Neuron (in vitro differentiated cells): ENCODE results near the gene MYO7B.

Experiments
- H2AFZ ChIP-seq: one replicate; pipeline ENCODE4 v1.6.1; 2013; ENCODE audit warnings: low read depth, mild to moderate bottlenecking, inconsistent platforms, low read length, moderate library complexity
- H3K27me3 ChIP-seq: one replicate; pipeline ENCODE4 v1.6.1; 2013; ENCODE audit warnings: low read length; ENCODE audit not compliant: insufficient read depth
- H3K36me3 ChIP-seq: one replicate; pipeline ENCODE4 v1.6.1; 2013; ENCODE audit warnings: low read length; ENCODE audit not compliant: insufficient read depth
- H3K4me1 ChIP-seq: one replicate; pipeline ENCODE4 v1.6.1; 2013; ENCODE audit warnings: low read length; ENCODE audit not compliant: insufficient read depth
- H3K4me3 ChIP-seq: 2 replicates; pipeline ENCODE4 v1.5.1; 2013; ENCODE audit warnings: mild to moderate bottlenecking, low read length, moderate library complexity
- H3K9me3 ChIP-seq: one replicate; pipeline ENCODE4 v1.6.1; 2013; ENCODE audit warnings: low read length

Gene MYO7B

DNA sequence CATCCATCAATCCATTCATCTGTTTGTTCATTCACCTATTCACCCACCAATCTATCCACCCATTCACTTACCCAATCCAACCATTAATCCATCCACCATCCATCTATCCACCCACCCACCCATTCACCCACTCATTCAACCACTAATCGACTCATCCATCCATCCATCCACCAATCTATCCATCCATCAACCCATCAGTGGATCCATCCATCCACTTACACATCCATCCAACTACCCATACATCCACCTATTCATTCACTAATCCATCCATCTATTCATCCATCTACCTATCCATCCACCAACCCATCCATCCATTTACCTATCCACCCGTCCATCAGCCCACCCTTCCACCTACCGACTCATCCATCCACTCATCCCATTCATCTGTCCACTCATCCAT, 11.3 kb downstream of the MYO7B start:
- Histone ChIP-seq H3K9me3 (no peaks in the 10 kb centered on the region), H3K36me3 (no peaks in the 10 kb centered on the region), H3K4me3 (no peak overlapping the region), H3K27me3 (peaks cover 5% of the 10 kb centered on the region), H3K4me1 (no peaks in the 10 kb centered on the region), H2AFZ (no peak overlapping the region)

DNA sequence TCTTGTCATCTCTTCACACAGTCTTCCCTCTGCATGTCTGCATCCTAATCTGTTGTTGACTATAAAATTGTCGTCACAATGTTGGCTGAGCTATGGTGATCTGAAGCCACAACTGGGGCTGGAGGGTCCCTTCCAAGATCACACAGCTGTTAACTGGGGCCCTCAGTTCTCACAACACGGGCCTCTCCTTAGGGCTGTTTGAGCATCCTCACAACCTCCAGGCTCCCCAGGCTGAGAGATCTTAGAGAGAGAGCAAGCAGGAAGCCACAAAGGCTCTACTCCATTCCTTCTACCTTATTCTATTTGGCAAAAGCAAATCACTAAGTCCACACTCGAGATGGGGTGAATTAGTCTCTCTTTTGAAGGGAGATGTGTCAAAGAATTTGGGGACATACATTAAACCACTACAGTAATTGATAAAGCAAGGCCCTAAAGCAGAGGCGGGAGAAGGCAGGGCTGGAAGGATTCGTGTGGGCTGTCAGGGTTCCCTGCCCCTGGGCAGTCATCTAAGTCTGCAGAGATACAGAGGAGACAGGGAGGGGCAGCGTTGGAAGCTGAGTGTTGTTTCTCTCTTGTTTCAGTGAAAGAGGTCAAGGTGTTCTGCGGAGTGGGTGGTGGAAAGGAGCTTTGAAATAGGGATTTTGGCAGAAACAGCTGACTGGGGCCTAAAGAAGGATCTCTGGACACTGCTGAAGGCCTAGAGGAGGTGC, 15.9 kb downstream of the MYO7B start:
- H3K4me1 ChIP-seq: no peaks in the 10 kb centered on the region
- no peak overlapping the region for H2AFZ ChIP-seq
- H3K4me3 ChIP-seq: no peak overlapping the region
- H3K27me3 ChIP-seq: peaks cover 2% of the 10 kb centered on the region
- H3K36me3 ChIP-seq: no peaks in the 10 kb centered on the region
- H3K9me3 ChIP-seq: no peaks in the 10 kb centered on the region

DNA sequence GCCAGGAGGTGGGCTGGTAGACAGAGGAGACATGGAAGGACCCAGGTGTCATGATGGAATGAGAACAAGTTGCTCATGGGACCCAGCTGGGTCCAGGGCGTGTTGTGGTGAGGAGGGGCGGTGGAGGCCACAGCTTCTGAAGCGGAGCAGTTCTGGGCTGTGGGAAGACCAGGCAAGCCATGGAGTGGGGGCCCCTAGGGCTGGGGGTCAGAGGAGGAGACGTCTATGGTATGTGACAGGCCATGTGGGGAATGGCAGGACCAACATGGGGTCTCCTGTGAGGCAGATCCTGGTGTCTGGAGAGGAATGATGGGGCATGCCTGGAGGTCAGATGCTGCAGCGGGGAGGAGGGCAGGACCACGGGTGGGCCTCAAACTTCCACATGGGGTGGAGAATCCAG, 16.9 kb downstream of the MYO7B start:
- H3K9me3 ChIP-seq: no peaks in the 10 kb centered on the region
- no peak overlapping the region for H2AFZ ChIP-seq
- H3K36me3 ChIP-seq: no peaks in the 10 kb centered on the region
- no peaks in the 10 kb centered on the region for H3K4me1 ChIP-seq
- H3K4me3 ChIP-seq: no peak overlapping the region
- peaks cover 2% of the 10 kb centered on the region for H3K27me3 ChIP-seq

DNA sequence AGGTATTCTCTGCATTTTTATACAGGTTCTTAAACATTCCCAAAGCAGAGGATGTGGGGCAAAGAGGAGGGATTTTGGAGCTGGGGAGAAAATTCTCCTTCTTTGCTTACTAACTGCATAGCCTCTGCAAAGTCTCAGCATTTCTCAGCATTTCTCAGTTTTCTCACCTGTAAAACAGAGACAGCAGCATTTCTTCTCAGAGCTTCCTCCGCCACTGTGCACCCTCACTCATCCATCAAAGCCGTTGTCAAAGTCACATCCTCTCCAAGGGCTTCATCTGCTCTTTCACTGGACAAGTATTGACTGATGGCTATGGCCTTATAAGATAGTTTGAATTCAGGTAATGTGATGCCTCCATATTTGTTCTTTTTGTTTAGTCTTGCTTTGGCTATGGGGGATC, 17.4 kb downstream of the MYO7B start:
- H3K27me3 ChIP-seq: peaks cover 2% of the 10 kb centered on the region
- H3K9me3 ChIP-seq: no peaks in the 10 kb centered on the region
- H3K4me1 ChIP-seq: no peaks in the 10 kb centered on the region
- no peaks in the 10 kb centered on the region for H3K36me3 ChIP-seq
- H3K4me3 ChIP-seq: no peak overlapping the region
- H2AFZ ChIP-seq: no peak overlapping the region

DNA sequence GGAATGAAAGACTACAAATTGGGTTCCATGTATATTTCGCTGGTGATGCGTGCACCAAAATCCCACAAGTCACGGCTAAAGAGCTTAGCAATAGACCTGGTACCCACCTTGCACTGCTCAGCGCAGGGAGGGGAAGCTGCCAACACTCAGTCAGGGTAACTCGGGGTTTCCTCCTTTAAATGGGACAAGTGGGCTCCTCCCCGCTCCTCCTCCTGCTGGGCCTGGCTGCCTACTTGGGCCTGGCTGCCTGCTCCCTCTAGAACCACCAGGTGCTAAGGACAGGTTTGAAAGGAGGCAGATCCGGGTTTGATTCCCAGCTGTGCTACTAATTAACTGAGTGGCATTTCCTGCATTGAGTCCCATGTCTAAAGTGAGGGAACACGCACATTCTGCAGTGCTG, 23.4 kb downstream of the MYO7B start:
- Histone ChIP-seq H3K4me1 (no peaks in the 10 kb centered on the region), H2AFZ (no peak overlapping the region), H3K36me3 (no peaks in the 10 kb centered on the region), H3K4me3 (no peak overlapping the region), H3K9me3 (no peaks in the 10 kb centered on the region), H3K27me3 (peaks cover 8% of the 10 kb centered on the region)

DNA sequence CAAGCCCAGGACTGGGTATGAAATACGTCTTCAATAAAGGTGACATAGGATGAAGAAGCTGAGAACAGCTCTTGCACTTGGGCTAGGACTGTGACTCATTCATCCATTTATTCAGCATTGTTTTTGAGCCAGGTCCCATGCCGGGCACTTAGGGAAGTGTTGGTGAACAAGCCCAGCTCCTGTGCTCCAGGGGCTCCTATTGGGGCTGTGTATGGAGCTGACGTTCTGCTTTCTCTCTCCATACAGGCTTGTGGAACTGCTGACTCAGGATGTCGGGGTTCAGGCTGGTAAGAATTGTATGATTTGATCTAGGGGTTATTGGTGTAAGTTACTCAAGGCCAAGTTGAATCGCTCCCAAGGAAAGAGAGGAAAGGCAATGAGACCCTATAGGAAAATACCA, 24.0 kb downstream of the MYO7B start:
- H3K4me3 ChIP-seq: no peak overlapping the region
- no peaks in the 10 kb centered on the region for H3K9me3 ChIP-seq
- no peak overlapping the region for H2AFZ ChIP-seq

DNA sequence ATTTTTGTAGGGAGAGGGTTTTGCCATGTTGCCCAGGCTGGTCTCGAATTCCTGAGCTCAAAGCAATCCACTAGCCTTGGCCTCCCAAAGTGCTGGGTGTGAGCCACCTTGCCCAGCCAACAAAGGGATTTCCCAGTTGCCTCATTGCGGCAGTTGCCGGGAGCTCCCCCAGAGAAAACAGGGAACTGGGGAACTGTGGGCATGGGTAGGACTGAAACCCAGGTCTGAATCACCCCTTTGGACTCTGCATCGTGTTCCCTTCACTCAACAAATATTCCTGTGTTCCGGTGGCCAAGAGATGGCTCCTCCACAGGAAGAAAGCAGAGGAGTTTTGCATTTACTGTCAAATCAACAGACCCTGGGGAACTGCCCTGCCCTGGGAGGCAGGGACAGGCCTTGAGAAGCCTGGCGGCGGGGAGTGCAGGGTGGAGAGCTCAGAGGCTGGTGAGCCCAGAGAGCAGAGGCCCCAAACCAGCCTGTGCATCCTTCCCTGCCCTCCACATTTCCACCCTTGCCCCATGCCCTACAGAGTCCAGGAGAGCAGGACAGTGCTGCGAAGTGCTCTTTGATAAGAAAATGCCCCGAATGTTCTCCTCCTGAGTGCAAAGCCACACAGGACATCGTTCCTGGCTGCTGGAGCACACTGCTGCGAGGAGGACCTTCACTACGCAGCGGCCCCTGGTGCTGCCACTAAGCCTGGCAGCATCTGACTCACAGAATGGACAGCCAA, 24.9 kb downstream of the MYO7B start:
- peaks cover 8% of the 10 kb centered on the region for H3K27me3 ChIP-seq
- H3K4me1 ChIP-seq: no peaks in the 10 kb centered on the region
- H3K36me3 ChIP-seq: no peaks in the 10 kb centered on the region
- H3K4me3 ChIP-seq: no peak overlapping the region
- H2AFZ ChIP-seq: no peak overlapping the region
- H3K9me3 ChIP-seq: no peaks in the 10 kb centered on the region

More for the DNA sequence above, 24.0 kb downstream of the MYO7B start:
- no peaks in the 10 kb centered on the region for H3K4me1 ChIP-seq
- H3K27me3 ChIP-seq: peaks cover 8% of the 10 kb centered on the region
- H3K36me3 ChIP-seq: no peaks in the 10 kb centered on the region

DNA sequence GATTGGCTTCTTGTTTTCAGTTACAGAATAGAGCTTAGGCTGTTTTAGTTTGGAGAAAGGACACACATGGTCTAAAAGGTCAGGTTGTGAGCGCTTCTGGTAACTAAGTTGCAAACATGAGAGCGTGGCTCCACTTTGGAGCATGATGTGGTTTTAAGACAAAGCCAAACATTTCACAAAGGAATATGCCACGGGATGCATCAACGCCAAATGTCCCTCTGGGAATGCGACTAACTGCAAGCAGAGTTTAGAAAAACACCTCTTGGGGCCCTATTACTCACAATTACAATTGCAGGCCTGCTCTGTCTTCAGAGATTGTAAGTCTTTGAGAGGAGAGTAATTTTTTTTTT, 25.4 kb downstream of the MYO7B start:
- Histone ChIP-seq H3K36me3 (no peaks in the 10 kb centered on the region), H2AFZ (no peak overlapping the region), H3K4me1 (no peaks in the 10 kb centered on the region), H3K27me3 (peaks cover 8% of the 10 kb centered on the region), H3K4me3 (no peak overlapping the region), H3K9me3 (no peaks in the 10 kb centered on the region)

DNA sequence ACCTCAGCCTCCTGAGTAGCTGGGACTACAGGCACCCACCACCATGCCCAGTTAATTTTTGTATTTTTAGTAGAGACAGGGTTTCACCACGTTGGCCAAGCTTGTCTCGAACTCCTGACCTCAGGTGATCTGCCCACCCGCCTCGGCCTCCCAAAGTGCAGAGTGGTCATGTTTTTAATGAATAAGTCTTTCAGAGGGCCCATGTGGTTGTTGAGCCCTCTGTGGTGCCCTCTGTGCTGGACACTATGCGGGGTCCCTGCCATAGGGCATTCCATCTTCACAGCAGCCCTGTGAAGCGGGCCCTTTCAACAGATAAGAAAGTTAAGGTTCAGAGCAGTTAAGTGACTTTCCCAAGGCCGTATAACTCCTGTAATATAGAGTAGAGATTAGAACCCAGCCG, 25.9 kb downstream of the MYO7B start:
- H3K27me3 ChIP-seq: peaks cover 8% of the 10 kb centered on the region
- H3K4me1 ChIP-seq: no peaks in the 10 kb centered on the region
- no peaks in the 10 kb centered on the region for H3K36me3 ChIP-seq
- H2AFZ ChIP-seq: no peak overlapping the region
- H3K9me3 ChIP-seq: no peaks in the 10 kb centered on the region
- H3K4me3 ChIP-seq: no peak overlapping the region

DNA sequence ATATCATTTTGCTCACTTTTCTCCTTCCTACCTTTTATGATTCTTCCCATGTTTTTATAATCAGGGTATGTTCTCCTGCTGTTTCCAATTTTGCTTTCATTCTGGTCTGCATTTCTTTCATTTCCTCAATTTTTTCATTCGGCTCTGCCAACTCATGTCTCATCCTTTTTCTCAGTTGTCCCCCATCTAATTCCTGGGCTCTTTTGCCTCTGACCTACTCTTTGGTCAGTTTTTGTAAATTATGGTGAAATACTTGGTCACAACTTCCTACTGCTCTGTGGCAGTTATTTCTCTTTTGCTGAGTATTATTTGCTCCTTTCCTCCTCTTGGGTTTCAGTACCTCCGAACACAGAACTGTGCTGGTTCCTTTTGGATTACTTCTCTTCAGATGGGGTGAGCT, 27.5 kb downstream of the MYO7B start:
- Histone ChIP-seq H3K9me3 (no peaks in the 10 kb centered on the region), H3K27me3 (peaks cover 11% of the 10 kb centered on the region), H3K4me1 (no peaks in the 10 kb centered on the region), H2AFZ (no peak overlapping the region), H3K4me3 (no peak overlapping the region), H3K36me3 (no peaks in the 10 kb centered on the region)

DNA sequence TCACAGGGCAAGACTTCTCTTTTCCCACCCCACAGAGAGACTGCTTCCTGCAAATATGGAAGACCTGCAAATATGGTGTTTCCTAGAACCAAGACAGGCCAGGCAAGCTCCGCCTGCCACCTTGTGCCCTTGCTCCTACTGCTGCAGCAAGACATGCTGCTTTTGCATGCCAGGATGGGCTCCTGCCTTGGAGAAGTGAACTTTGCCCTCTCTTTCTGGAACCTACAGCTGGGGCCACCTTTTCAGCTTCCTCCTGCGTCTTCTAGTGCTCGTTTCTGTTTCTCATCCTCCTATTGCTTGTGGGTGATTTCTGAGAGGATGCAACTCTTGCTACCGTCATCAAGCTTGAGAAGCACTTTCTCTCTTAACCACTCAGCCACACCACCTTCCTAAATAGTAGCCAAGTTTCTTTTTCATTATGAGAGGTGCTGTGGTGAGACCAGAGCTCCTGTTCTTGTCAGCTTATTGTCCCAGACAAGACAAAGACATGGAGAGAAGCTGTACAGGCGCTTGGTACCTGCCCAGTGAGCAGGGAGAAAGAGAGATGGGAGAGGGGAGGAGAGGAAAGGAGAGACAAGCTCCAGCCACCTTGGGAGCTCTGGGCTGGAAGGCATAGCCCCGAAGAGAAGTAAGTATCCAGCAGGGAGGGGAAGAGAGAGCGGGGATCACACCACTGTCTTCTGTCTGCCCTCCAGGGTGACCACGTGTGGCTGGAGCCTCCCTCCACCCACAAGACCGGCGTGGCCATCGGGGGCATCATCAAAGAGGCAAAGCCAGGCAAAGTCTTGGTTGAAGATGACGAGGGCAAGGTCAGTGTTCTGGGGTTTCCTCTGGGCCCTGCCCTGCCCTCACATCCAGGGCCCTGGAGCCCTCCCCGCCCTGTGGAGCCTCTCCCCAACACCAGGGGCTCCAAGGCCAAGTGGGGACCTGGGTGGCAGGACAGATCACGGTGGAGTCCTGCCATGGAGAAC, 28.3 kb downstream of the MYO7B start:
- no peaks in the 10 kb centered on the region for H3K4me1 ChIP-seq
- no peak overlapping the region for H2AFZ ChIP-seq
- no peak overlapping the region for H3K4me3 ChIP-seq
- H3K9me3 ChIP-seq: no peaks in the 10 kb centered on the region
- H3K27me3 ChIP-seq: peaks cover 14% of the 10 kb centered on the region
- no peaks in the 10 kb centered on the region for H3K36me3 ChIP-seq

DNA sequence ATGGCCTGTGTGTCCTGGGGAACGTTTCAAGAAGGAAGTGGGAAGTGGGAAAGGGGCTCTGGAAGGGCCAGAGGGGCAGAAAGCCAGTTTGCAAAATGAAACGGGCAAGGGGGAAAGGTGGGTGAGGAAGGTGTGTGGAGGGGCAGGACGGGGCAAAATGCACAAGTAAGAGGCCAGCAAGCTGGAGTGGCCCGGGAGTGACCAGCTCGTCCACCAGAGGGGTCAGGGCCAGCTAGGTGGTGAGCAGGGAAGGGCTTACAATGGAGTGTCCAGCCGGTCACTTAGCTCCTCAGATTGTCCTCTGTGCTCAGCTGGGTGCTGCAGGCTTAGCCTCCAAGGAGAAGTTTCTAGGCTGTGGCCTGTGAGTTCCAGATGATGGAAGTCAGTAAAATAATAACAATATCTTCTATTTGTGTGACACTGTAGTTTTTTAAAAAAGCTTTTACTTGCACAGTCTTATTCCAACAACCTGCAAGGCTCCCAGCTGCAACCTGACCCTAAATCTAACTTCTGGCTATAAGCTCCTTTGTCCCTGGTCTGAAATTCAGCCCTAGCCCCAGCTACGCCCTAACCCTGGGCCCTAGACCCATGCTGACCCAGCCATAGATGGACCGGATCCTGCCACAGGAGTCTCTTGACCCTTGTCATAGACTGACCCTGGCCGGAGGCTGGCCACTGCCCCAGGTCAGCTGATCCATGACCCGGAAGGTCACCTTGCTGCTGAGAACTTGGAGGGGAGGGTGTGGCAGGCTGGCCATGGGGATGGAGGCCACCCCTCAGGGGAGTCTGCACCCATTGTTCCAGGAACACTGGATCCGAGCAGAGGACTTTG, 29.2 kb downstream of the MYO7B start:
- no peaks in the 10 kb centered on the region for H3K4me1 ChIP-seq
- H2AFZ ChIP-seq: no peak overlapping the region
- no peak overlapping the region for H3K4me3 ChIP-seq
- H3K27me3 ChIP-seq: peaks cover 13% of the 10 kb centered on the region
- H3K9me3 ChIP-seq: no peaks in the 10 kb centered on the region
- no peaks in the 10 kb centered on the region for H3K36me3 ChIP-seq
